Activated T-cell treated with anti-CD3 and anti-CD28 coated beads, Interleukin-2, amount 50 U/mL, for 4 hours (primary cell): ENCODE measurements around the gene PCDH11Y. TPM values are rescaled to one million over a fixed set of nuclear protein-coding genes. Genes with fewer than 3 reads are reported as not detected.
"Not testable (repeated sequence)": the region's sequence is repeated elsewhere in the genome, so short reads cannot be mapped to it uniquely, and the experiment has no call there.

Experiments used
- ATAC-seq, 2 donors: fragments of 200-7000 bp; cut with Tn5 transposase; one replicate each; pipeline ENCODE4 v1.10.0; 2021
- DNase-seq: peaks from one replicate; pipeline ENCODE4 v3.0.0-alpha.2; 2020
- H3K27me3 Mint-ChIP-seq: one replicate; pipeline ENCODE4 v1.8.0; 2021; ENCODE audit warnings: low read depth, mixed read lengths
- H3K36me3 Mint-ChIP-seq: one replicate; pipeline ENCODE4 v1.8.0; 2022; ENCODE audit warnings: mixed read lengths; ENCODE audit not compliant: insufficient read depth
- H3K4me1 Mint-ChIP-seq: one replicate; pipeline ENCODE4 v1.8.0; 2021; ENCODE audit warnings: low read depth, mixed read lengths
- H3K4me3 Mint-ChIP-seq: one replicate; pipeline ENCODE4 v1.8.0; 2021; ENCODE audit warnings: mild to moderate bottlenecking, moderate library complexity, mixed read lengths
- H3K9me3 Mint-ChIP-seq: one replicate; pipeline ENCODE4 v1.8.0; 2021; ENCODE audit warnings: mixed read lengths
- total RNA-seq, 3 donors: library from RNA; stranded (reverse); gene quantifications; one replicate each; pipeline ENCODE4 v1.2.1, GENCODE V29; 2021

The PCDH11Y gene
- total RNA-seq, 3 donors from 2014 or later: not detected

DNA sequence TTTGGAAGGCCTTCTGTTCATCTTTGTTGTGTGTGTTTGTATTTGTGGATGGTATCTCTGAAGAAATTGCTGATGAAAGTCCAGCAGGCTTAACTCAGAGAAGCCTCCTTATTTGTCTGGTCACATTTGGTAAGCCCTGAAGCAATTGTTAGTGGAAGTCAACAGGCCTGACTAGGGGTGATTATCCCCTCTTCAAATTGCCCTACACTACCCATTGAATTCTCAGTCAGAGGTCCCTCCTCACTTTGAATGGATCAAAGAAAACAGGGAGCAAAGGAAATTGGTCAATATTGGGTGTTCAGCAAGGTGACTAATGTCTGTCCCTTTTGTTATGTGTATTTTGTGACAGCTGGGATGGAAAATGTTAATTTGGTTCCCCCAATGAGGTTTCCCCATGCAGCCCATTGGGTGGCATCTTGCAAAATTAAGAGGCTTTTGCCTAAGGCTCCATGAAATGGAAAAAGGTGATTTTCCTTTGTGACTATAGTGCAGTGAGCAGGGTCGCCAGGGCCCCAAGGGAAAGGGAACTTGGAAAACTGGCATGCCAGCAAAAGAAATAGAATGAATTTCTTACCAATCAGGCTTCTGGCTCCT lies 709.8 kb downstream of the PCDH11Y start:
- not testable (repeated sequence) for ATAC-seq, DNase-seq, H3K27me3 Mint-ChIP-seq, H3K4me1 Mint-ChIP-seq, H3K36me3 Mint-ChIP-seq, H3K4me3 Mint-ChIP-seq, H3K9me3 Mint-ChIP-seq

DNA sequence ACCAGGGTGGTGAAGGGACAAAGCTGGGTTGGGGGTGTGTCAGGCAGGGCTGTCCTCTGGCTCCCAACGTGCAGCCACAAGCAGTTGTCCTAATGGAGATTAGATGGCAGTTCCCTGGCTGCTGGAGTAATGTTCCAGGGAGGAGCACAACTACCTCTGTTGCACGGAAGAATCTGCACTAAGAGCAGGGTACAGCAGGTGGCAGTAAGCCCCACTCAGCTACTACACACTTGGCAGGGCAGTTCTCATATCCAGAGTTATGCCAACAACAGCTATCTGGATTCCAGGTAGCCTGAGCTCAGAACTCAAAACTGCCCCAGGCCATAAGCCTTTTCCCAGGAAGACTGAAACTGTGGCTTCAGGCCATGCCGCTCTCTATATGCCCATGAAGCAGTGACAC lies 761.3 kb downstream of the PCDH11Y start:
- not testable (repeated sequence) for H3K36me3 Mint-ChIP-seq, ATAC-seq, H3K4me1 Mint-ChIP-seq, H3K27me3 Mint-ChIP-seq, DNase-seq, H3K4me3 Mint-ChIP-seq, H3K9me3 Mint-ChIP-seq

DNA sequence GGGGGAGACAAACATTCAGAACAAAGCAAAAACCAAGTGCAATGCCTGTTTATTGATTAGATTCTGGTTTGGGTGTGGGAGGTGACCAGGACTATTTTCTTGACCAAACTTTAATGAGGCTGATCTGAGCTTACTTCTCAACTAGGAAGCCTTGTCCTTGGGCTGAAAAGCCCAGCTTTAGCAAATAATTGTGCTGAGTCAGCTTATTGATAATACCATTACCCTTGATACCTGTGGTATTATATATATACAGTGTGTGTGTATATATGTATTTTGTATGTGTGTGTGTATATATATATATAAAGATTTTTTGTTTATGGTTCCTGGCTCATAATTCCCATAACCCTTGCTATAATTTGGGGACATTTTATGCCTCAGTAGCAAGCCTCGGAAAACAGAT lies 776.4 kb downstream of the PCDH11Y start:
- H3K27me3 Mint-ChIP-seq, H3K36me3 Mint-ChIP-seq, ATAC-seq, H3K4me1 Mint-ChIP-seq, H3K4me3 Mint-ChIP-seq, DNase-seq, H3K9me3 Mint-ChIP-seq: not testable (repeated sequence)
